ENCODE data around the gene EEFSEC.

DNA sequence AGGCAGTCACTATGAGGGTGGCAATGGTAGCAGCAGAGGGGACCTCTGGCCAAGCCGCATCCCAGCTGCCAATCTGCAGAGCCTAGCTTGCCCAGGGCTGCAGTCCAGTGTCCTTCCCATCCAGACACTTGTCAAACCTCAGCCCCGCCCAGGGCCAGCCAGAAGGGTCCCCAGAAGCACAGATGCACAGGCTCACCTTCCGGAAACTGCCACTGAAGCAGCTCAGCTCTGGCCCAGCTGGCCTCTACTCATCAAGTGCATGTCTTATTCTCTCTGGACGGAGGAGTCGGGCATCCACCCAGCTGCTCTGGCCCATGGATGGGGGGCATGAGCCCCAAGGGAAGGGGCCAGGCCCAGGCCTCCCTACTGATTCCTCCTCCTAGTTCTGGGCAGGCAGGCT is 244.2 kb downstream of the EEFSEC start:
- TF ChIP-seq RFX5 (IDR thresholded peaks at IDR 0.05; ENCODE audit: low read depth, low read length) (no peak), CEBPB (IDR thresholded peaks at IDR 0.05; ENCODE audit: low read depth, low read length) (no peak), ELK1 (IDR thresholded peaks at IDR 0.05; ENCODE audit: borderline replicate concordance, low read depth, low read length) (no peak), SMC3 (IDR thresholded peaks at IDR 0.05; ENCODE audit: low read depth, low read length) (no peak), POLR2A (IDR thresholded peaks at IDR 0.05; ENCODE audit: low read depth, low read length) (no peak), MXI1 (IDR thresholded peaks at IDR 0.05; ENCODE audit: borderline replicate concordance, low read depth, low read length) (no peak)
- TF ChIP-seq, protein P1, sequence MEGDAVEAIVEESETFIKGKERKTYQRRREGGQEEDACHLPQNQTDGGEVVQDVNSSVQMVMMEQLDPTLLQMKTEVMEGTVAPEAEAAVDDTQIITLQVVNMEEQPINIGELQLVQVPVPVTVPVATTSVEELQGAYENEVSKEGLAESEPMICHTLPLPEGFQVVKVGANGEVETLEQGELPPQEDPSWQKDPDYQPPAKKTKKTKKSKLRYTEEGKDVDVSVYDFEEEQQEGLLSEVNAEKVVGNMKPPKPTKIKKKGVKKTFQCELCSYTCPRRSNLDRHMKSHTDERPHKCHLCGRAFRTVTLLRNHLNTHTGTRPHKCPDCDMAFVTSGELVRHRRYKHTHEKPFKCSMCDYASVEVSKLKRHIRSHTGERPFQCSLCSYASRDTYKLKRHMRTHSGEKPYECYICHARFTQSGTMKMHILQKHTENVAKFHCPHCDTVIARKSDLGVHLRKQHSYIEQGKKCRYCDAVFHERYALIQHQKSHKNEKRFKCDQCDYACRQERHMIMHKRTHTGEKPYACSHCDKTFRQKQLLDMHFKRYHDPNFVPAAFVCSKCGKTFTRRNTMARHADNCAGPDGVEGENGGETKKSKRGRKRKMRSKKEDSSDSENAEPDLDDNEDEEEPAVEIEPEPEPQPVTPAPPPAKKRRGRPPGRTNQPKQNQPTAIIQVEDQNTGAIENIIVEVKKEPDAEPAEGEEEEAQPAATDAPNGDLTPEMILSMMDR (conservative IDR thresholded peaks at IDR 0.05; ENCODE audit: low read depth, low read length) = no peak
